GM23338 (cell line): ENCODE data around the gene CSTF1. TPM values are rescaled to one million over a fixed set of nuclear protein-coding genes. Genes with fewer than 3 reads are reported as not detected.
A peak's percentile ranks its signal among the peaks of the same experiment; 100 is the strongest.
"Not testable (repeated sequence)": the region's sequence is repeated elsewhere in the genome, so short reads cannot be mapped to it uniquely, and the experiment has no call there.

Source experiments
- ATAC-seq: fragments of 200-7000 bp; cut with Tn5 transposase; 3 replicates; pipeline ENCODE4 v1.9.1; 2020
- DNase-seq: peaks from one replicate; pipeline ENCODE4 v3.0.0-alpha.2; 2015; ENCODE audit warnings: low spot score
- H2AFZ ChIP-seq: fragments of 200-600 bp; sonication (generic); 2 replicates; pipeline ENCODE4 v1.8.0; 2016; ENCODE audit warnings: antibody characterized with exemption, mild to moderate bottlenecking, moderate library complexity
- H3F3A ChIP-seq: fragments of 200-600 bp; sonication (generic); replicated peaks from 2 replicates; pipeline ENCODE4 v1.8.0; 2017; ENCODE audit warnings: antibody characterized with exemption, mixed run types, low read depth
- H3K27ac ChIP-seq: fragments of 200-600 bp; sonication (generic); 2 replicates; pipeline ENCODE4 v1.6.1; 2016; ENCODE audit warnings: low read depth
- H3K27me3 ChIP-seq: fragments of 200-600 bp; sonication (generic); 2 replicates; pipeline ENCODE4 v1.8.0; 2016; ENCODE audit warnings: mild to moderate bottlenecking, mixed run types, moderate library complexity; ENCODE audit not compliant: insufficient read depth
- H3K36me3 ChIP-seq: fragments of 200-600 bp; sonication (generic); 2 replicates; pipeline ENCODE4 v1.8.0; 2016; ENCODE audit warnings: mild to moderate bottlenecking; ENCODE audit not compliant: insufficient read depth
- H3K4me1 ChIP-seq: fragments of 200-600 bp; sonication (generic); 2 replicates; pipeline ENCODE4 v1.8.0; 2016; ENCODE audit warnings: mild to moderate bottlenecking, moderate library complexity; ENCODE audit not compliant: insufficient read depth
- H3K4me2 ChIP-seq: fragments of 200-600 bp; sonication (generic); 2 replicates; pipeline ENCODE4 v1.7.1; 2017; ENCODE audit warnings: mixed run types
- H3K4me3 ChIP-seq: fragments of 200-600 bp; sonication (generic); 2 replicates; pipeline ENCODE4 v1.6.1; 2016; ENCODE audit warnings: mixed run types
- H3K79me2 ChIP-seq: fragments of 200-600 bp; sonication (generic); replicated peaks from 2 replicates; pipeline ENCODE4 v1.8.0; 2017; ENCODE audit warnings: mild to moderate bottlenecking; ENCODE audit not compliant: insufficient read depth
- H3K9me2 ChIP-seq: fragments of 200-600 bp; sonication (generic); 2 replicates; pipeline ENCODE4 v1.8.0; 2017; ENCODE audit not compliant: insufficient read depth
- H4K20me1 ChIP-seq: fragments of 200-600 bp; sonication (generic); replicated peaks from 2 replicates; pipeline ENCODE4 v1.8.0; 2017; ENCODE audit warnings: mild to moderate bottlenecking; ENCODE audit not compliant: insufficient read depth
- H3K27ac Mint-ChIP-seq: 2 replicates; pipeline ENCODE4 v1.8.0; 2020; ENCODE audit warnings: inconsistent platforms, mild to moderate bottlenecking, moderate library complexity, mixed read lengths
- H3K27me3 Mint-ChIP-seq: 3 replicates; pipeline ENCODE4 v1.8.0; 2022; ENCODE audit warnings: low read depth, mild to moderate bottlenecking, moderate library complexity, mixed read lengths, inconsistent platforms; ENCODE audit not compliant: insufficient read depth, poor library complexity
- H3K36me3 Mint-ChIP-seq: 3 replicates; pipeline ENCODE4 v1.8.0; 2021; ENCODE audit warnings: low read depth, mild to moderate bottlenecking, inconsistent platforms, moderate library complexity, mixed read lengths
- H3K4me1 Mint-ChIP-seq: 3 replicates; pipeline ENCODE4 v1.8.0; 2020; ENCODE audit warnings: mild to moderate bottlenecking, inconsistent platforms, mixed read lengths
- H3K4me3 Mint-ChIP-seq: 3 replicates; pipeline ENCODE4 v1.8.0; 2021; ENCODE audit warnings: moderate library complexity, mild to moderate bottlenecking, inconsistent platforms, mixed read lengths
- H3K9me3 Mint-ChIP-seq: 3 replicates; pipeline ENCODE4 v1.8.0; 2020; ENCODE audit warnings: moderate library complexity, mild to moderate bottlenecking, inconsistent platforms, mixed read lengths
- EZH2 ChIP-seq: fragments of 200-600 bp; sonication (generic); IDR thresholded peaks from one replicate; pipeline ENCODE4 v1.8.0; 2017; ENCODE audit warnings: antibody characterized with exemption, mild to moderate bottlenecking, low read depth; ENCODE audit not compliant: unreplicated experiment
- EZH2phosphoT487 ChIP-seq: fragments of 200-600 bp; sonication (generic); IDR thresholded peaks from one replicate; pipeline ENCODE4 v1.8.1; 2018; ENCODE audit warnings: antibody characterized with exemption; ENCODE audit not compliant: unreplicated experiment
- JUNB ChIP-seq: IDR thresholded peaks from one replicate; pipeline ENCODE4 v1.6.1; 2016; ENCODE audit warnings: antibody characterized with exemption; ENCODE audit not compliant: unreplicated experiment
- NANOG ChIP-seq: IDR thresholded peaks from 2 replicates; pipeline ENCODE4 v1.6.1; 2016; ENCODE audit warnings: antibody characterized with exemption, borderline replicate concordance
- POLR2AphosphoS5 ChIP-seq: IDR thresholded peaks from 2 replicates; pipeline ENCODE4 v1.6.1; 2016; ENCODE audit warnings: antibody characterized with exemption, low read depth
- STAT1 ChIP-seq: IDR thresholded peaks from one replicate; pipeline ENCODE4 v1.6.1; 2016; ENCODE audit warnings: antibody characterized with exemption; ENCODE audit not compliant: unreplicated experiment
- polyA plus RNA-seq: library from polyadenylated mRNA; unstranded; fragments of >200 nt; fragmentation: Nextera tagmentation; extraction: Ambion mirVana; gene quantifications from 2 replicates; pipeline ENCODE4 v1.2.1, GENCODE V29; 2016
- total RNA-seq: library from RNA; depleted of rRNA; stranded (reverse); fragments of >200 nt; shearing (Covaris generic); gene quantifications from 2 replicates; pipeline ENCODE4 v1.2.3, GENCODE V29; 2014
- TF ChIP-seq, protein P1 (sequence below): fragments of 250-450 bp; sonication (Bioruptor Pico); IDR thresholded peaks from 2 replicates; pipeline ENCODE4 v1.5.0; 2020; ENCODE audit warnings: mild to moderate bottlenecking, moderate library complexity
- TF ChIP-seq, protein P2 (sequence below): IDR thresholded peaks from 2 replicates; pipeline ENCODE4 v1.6.1; 2016; ENCODE audit warnings: antibody characterized with exemption

CSTF1 gene
- total and polyA plus RNA-seq, 2 experiments from 2014 or later, result 21.5 to 62.3 TPM

DNA sequence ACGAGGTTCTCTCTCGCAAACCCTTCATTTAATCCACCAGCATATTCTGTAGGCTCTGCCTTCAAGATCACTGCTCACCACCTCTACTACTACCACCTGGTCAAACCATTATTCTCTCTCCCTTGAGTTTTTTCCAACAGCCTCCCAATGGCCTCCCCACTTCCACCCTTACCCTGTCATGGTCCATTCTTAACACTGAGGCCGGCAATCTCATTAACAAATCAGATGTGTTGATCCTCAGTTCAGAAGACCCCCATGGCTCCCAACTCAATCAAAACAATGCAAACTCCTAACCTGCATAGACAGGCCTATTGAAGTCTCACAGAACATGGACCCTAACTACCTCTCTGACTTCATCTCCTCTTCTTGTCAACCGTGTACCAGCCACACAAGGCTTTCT, 2.6 kb upstream of the CSTF1 start:
- no peak overlapping the region for H3K4me3 ChIP-seq
- Mint-ChIP-seq H3K4me3 (no peak overlapping the region; the same call in 2 of the 3 replicates), H3K9me3 (no peaks in the 10 kb centered on the region; the same call in 2 of the 3 replicates)

DNA sequence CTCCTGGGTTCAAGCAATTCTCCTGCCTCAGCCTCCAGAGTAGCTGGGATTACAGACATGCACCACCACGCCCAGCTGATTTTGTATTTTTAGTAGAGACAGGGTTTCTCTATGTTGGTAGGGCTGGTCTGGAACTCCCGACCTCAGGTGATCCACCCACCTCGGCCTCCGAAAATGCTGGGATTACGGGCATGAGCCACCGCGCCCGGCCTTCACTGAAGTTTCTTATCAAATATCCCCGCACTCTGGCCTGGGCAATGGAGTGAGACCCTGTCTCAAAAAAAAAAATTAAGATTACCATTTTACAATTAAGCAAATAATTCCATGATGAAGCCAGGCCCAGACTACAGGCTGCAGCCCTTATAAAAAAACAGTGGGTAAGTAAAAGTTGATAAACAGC, 2.0 kb upstream of the CSTF1 start:
- Histone ChIP-seq H3K4me3 (peak overlapping the region; percentile 92), H3K4me2 (peak overlapping the region; percentile 88), H4K20me1 (peaks cover 21% of the 10 kb centered on the region), H3K36me3 (peaks cover 38% of the 10 kb centered on the region), H3K79me2 (peaks cover 91% of the 10 kb centered on the region), H3K4me1 (peaks cover 15% of the 10 kb centered on the region)
- H3F3A ChIP-seq, H3K27ac ChIP-seq, H3K9me3 Mint-ChIP-seq, DNase-seq, H3K27me3 ChIP-seq, H3K9me2 ChIP-seq, H3K4me1 Mint-ChIP-seq, H3K27ac Mint-ChIP-seq, H3K4me3 Mint-ChIP-seq, H2AFZ ChIP-seq, H3K27me3 Mint-ChIP-seq, ATAC-seq: not testable (repeated sequence)
- peaks cover 61% of the 10 kb centered on the region for H3K36me3 Mint-ChIP-seq

More for the DNA sequence above, 2.6 kb upstream of the CSTF1 start:
- 0 out of 2 replicates have a peak overlapping the region, but pooled peaks have one; percentile 38 for H3K4me2 ChIP-seq
- peaks cover 24% of the 10 kb centered on the region for H4K20me1 ChIP-seq
- Mint-ChIP-seq H3K27ac (no peak overlapping the region), H3K36me3 (peaks cover 61% of the 10 kb centered on the region), H3K27me3 (peaks cover 8% of the 10 kb centered on the region), H3K4me1 (peaks cover 9% of the 10 kb centered on the region)
- ATAC-seq (no peak), DNase-seq (no peak)
- H3K36me3 ChIP-seq, result peaks cover 43% of the 10 kb centered on the region
- H3K9me2 ChIP-seq, result no peaks in the 10 kb centered on the region
- H3K27me3 ChIP-seq, result no peaks in the 10 kb centered on the region
- TF ChIP-seq STAT1, result no peak
- H3F3A ChIP-seq, result no peaks in the 10 kb centered on the region
- H2AFZ ChIP-seq, result no peak overlapping the region
- H3K27ac ChIP-seq, result no peak overlapping the region
- peaks cover 15% of the 10 kb centered on the region for H3K4me1 ChIP-seq
- peaks cover 91% of the 10 kb centered on the region for H3K79me2 ChIP-seq

DNA sequence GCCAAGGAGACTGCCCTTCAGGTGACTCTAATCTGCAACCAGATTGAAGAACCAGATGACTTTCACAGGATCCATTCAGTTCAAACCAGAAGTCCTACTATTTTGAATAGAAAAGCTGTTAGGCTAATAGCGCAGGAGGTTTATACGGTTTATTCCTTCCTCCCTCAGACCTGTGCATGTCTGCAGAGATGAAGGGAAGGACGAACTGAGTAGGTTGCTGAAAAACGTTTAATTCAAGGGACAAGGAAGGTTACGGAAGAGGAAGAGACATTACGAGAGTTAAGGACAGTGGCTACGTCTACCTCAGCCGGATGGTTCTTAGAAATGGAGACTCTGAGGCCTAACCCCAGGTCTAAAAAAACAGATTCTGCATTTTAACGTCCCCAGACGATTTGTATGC, 1.4 kb upstream of the CSTF1 start:
- Mint-ChIP-seq H3K4me1 (peaks cover 9% of the 10 kb centered on the region), H3K9me3 (no peaks in the 10 kb centered on the region; the same call in 2 of the 3 replicates), H3K27me3 (peaks cover 6% of the 10 kb centered on the region), H3K36me3 (peaks cover 61% of the 10 kb centered on the region), H3K4me3 (no peak overlapping the region), H3K27ac (peak overlapping the region; percentile 32; the same call in 1 of the 2 replicates)
- H2AFZ ChIP-seq, result no peak overlapping the region
- no peak for DNase-seq
- no peak overlapping the region for H3K27ac ChIP-seq
- ATAC-seq, result no peak
- no peaks in the 10 kb centered on the region for H3K9me2 ChIP-seq
- H3F3A ChIP-seq, result no peaks in the 10 kb centered on the region
- peaks cover 38% of the 10 kb centered on the region for H3K36me3 ChIP-seq
- peaks cover 15% of the 10 kb centered on the region for H3K4me1 ChIP-seq
- peaks cover 87% of the 10 kb centered on the region for H3K79me2 ChIP-seq
- H4K20me1 ChIP-seq, result peaks cover 20% of the 10 kb centered on the region
- peak overlapping the region; percentile 88 for H3K4me2 ChIP-seq
- no peaks in the 10 kb centered on the region for H3K27me3 ChIP-seq
- peak overlapping the region; percentile 92 for H3K4me3 ChIP-seq
- TF ChIP-seq, protein P1, sequence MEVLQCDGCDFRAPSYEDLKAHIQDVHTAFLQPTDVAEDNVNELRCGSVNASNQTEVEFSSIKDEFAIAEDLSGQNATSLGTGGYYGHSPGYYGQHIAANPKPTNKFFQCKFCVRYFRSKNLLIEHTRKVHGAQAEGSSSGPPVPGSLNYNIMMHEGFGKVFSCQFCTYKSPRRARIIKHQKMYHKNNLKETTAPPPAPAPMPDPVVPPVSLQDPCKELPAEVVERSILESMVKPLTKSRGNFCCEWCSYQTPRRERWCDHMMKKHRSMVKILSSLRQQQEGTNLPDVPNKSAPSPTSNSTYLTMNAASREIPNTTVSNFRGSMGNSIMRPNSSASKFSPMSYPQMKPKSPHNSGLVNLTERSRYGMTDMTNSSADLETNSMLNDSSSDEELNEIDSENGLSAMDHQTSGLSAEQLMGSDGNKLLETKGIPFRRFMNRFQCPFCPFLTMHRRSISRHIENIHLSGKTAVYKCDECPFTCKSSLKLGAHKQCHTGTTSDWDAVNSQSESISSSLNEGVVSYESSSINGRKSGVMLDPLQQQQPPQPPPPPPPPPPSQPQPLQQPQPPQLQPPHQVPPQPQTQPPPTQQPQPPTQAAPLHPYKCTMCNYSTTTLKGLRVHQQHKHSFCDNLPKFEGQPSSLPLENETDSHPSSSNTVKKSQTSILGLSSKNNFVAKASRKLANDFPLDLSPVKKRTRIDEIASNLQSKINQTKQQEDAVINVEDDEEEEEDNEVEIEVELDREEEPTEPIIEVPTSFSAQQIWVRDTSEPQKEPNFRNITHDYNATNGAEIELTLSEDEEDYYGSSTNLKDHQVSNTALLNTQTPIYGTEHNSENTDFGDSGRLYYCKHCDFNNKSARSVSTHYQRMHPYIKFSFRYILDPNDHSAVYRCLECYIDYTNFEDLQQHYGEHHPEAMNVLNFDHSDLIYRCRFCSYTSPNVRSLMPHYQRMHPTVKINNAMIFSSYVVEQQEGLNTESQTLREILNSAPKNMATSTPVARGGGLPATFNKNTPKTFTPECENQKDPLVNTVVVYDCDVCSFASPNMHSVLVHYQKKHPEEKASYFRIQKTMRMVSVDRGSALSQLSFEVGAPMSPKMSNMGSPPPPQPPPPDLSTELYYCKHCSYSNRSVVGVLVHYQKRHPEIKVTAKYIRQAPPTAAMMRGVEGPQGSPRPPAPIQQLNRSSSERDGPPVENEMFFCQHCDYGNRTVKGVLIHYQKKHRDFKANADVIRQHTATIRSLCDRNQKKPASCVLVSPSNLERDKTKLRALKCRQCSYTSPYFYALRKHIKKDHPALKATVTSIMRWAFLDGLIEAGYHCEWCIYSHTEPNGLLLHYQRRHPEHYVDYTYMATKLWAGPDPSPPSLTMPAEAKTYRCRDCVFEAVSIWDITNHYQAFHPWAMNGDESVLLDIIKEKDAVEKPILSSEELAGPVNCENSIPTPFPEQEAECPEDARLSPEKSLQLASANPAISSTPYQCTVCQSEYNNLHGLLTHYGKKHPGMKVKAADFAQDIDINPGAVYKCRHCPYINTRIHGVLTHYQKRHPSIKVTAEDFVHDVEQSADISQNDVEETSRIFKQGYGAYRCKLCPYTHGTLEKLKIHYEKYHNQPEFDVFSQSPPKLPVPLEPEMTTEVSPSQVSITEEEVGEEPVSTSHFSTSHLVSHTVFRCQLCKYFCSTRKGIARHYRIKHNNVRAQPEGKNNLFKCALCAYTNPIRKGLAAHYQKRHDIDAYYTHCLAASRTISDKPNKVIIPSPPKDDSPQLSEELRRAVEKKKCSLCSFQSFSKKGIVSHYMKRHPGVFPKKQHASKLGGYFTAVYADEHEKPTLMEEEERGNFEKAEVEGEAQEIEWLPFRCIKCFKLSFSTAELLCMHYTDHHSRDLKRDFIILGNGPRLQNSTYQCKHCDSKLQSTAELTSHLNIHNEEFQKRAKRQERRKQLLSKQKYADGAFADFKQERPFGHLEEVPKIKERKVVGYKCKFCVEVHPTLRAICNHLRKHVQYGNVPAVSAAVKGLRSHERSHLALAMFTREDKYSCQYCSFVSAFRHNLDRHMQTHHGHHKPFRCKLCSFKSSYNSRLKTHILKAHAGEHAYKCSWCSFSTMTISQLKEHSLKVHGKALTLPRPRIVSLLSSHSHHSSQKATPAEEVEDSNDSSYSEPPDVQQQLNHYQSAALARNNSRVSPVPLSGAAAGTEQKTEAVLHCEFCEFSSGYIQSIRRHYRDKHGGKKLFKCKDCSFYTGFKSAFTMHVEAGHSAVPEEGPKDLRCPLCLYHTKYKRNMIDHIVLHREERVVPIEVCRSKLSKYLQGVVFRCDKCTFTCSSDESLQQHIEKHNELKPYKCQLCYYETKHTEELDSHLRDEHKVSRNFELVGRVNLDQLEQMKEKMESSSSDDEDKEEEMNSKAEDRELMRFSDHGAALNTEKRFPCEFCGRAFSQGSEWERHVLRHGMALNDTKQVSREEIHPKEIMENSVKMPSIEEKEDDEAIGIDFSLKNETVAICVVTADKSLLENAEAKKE, result no peak
- TF ChIP-seq EZH2phosphoT487 (no peak), POLR2AphosphoS5 (no peak), STAT1 (no peak), NANOG (no peak), JUNB (no peak), EZH2 (no peak)
- TF ChIP-seq, protein P2, sequence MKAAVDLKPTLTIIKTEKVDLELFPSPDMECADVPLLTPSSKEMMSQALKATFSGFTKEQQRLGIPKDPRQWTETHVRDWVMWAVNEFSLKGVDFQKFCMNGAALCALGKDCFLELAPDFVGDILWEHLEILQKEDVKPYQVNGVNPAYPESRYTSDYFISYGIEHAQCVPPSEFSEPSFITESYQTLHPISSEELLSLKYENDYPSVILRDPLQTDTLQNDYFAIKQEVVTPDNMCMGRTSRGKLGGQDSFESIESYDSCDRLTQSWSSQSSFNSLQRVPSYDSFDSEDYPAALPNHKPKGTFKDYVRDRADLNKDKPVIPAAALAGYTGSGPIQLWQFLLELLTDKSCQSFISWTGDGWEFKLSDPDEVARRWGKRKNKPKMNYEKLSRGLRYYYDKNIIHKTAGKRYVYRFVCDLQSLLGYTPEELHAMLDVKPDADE, result no peak
